ENCODE measurements around the gene MTFMT. TPM values are rescaled to one million over a fixed set of nuclear protein-coding genes. Genes with fewer than 3 reads are reported as not detected.

The MTFMT gene
- total and polyA plus RNA-seq, 2 of the 13 experiments (the other 11 are each of a cell fraction or from before 2014, with no cell fraction given) = 9.9 to 23.2 TPM

GRCh38 chr15:64989416-64990167 lies 39.8 kb downstream of the MTFMT start, which contains the start of gene SPG21 (continued):
- TF ChIP-seq XRCC5 (optimal IDR thresholded peaks at IDR 0.05; ENCODE audit: low read length) (peak; percentile 55), MTA3 (CRISPR knock-in tag; IDR thresholded peaks at IDR 0.05) (no peak), CEBPB (IDR thresholded peaks at IDR 0.05; ENCODE audit: borderline replicate concordance, low read depth, low read length) (no peak), FOSL2 (CRISPR knock-in tag; IDR thresholded peaks at IDR 0.05) (no peak), SOX5 (CRISPR knock-in tag; IDR thresholded peaks at IDR 0.05; ENCODE audit: borderline replicate concordance) (no peak), ZNF496 (CRISPR knock-in tag; IDR thresholded peaks at IDR 0.05; ENCODE audit: insufficient replicate concordance) (no peak), ZNF615 (CRISPR knock-in tag; IDR thresholded peaks at IDR 0.05; ENCODE audit: borderline replicate concordance) (no peak), ZNF138 (CRISPR knock-in tag; IDR thresholded peaks at IDR 0.05; ENCODE audit: low read depth) (no peak), SRSF9 (IDR thresholded peaks at IDR 0.05; ENCODE audit: borderline replicate concordance, insufficient read depth, low read depth, low read length, poor library complexity, severe bottlenecking) (no peak), NCOA5 (CRISPR knock-in tag; IDR thresholded peaks at IDR 0.05) (no peak), MLLT10 (CRISPR knock-in tag; IDR thresholded peaks at IDR 0.05) (no peak), ZNF749 (CRISPR knock-in tag; IDR thresholded peaks at IDR 0.05; ENCODE audit: borderline replicate concordance) (peak; percentile 75), SRF (IDR thresholded peaks at IDR 0.05; ENCODE audit: low read depth, low read length) (no peak), ZBTB42 (CRISPR knock-in tag; IDR thresholded peaks at IDR 0.05) (0 out of 2 replicates have a peak, but pooled peaks have one; percentile 42), ZNF510 (CRISPR knock-in tag; IDR thresholded peaks at IDR 0.05; ENCODE audit: low read depth) (no peak), RFXAP (CRISPR knock-in tag; IDR thresholded peaks at IDR 0.05; ENCODE audit: borderline replicate concordance) (peak; percentile 69; the same call in 1 of the 2 replicates), ZNF672 (CRISPR knock-in tag; IDR thresholded peaks at IDR 0.05) (no peak), ZNF3 (CRISPR knock-in tag; IDR thresholded peaks at IDR 0.05) (no peak), IKZF4 (CRISPR knock-in tag; IDR thresholded peaks at IDR 0.05; ENCODE audit: borderline replicate concordance, low read depth, not compliant biosample characterization) (no peak), TBL1XR1 (IDR thresholded peaks at IDR 0.05; ENCODE audit: borderline replicate concordance, low read length, partially characterized antibody) (no peak), ZNF552 (CRISPR knock-in tag; IDR thresholded peaks at IDR 0.05; ENCODE audit: borderline replicate concordance) (no peak), MAF1 (CRISPR knock-in tag; IDR thresholded peaks at IDR 0.05; ENCODE audit: borderline replicate concordance) (0 out of 2 replicates have a peak, but pooled peaks have one; percentile 38)
- TF ChIP-seq, protein P1, sequence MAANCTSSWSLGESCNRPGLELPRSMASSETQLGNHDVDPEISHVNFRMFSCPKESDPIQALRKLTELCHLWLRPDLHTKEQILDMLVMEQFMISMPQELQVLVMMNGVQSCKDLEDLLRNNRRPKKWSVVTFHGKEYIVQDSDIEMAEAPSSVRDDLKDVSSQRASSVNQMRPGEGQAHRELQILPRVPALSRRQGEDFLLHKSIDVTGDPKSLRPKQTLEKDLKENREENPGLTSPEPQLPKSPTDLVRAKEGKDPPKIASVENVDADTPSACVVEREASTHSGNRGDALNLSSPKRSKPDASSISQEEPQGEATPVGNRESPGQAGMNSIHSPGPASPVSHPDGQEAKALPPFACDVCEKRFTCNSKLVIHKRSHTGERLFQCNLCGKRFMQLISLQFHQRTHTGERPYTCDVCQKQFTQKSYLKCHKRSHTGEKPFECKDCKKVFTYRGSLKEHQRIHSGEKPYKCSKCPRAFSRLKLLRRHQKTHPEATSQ (CRISPR knock-in tag; IDR thresholded peaks at IDR 0.05; ENCODE audit: borderline replicate concordance) = no peak
- TF ChIP-seq, protein P2, sequence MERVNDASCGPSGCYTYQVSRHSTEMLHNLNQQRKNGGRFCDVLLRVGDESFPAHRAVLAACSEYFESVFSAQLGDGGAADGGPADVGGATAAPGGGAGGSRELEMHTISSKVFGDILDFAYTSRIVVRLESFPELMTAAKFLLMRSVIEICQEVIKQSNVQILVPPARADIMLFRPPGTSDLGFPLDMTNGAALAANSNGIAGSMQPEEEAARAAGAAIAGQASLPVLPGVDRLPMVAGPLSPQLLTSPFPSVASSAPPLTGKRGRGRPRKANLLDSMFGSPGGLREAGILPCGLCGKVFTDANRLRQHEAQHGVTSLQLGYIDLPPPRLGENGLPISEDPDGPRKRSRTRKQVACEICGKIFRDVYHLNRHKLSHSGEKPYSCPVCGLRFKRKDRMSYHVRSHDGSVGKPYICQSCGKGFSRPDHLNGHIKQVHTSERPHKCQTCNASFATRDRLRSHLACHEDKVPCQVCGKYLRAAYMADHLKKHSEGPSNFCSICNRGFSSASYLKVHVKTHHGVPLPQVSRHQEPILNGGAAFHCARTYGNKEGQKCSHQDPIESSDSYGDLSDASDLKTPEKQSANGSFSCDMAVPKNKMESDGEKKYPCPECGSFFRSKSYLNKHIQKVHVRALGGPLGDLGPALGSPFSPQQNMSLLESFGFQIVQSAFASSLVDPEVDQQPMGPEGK (CRISPR knock-in tag; IDR thresholded peaks at IDR 0.05) = peak; percentile 83
- TF ChIP-seq, protein P3, sequence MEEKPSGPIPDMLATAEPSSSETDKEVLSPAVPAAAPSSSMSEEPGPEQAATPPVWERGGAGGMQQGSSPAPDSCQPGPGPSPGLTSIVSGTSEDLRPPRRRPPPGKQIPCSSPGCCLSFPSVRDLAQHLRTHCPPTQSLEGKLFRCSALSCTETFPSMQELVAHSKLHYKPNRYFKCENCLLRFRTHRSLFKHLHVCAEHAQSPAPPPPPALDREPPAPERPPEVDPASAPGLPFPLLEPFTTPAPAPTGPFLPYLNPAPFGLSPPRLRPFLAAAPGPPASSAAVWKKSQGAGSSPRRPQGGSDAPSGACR (CRISPR knock-in tag; IDR thresholded peaks at IDR 0.05) = no peak
- TF ChIP-seq, protein P4, sequence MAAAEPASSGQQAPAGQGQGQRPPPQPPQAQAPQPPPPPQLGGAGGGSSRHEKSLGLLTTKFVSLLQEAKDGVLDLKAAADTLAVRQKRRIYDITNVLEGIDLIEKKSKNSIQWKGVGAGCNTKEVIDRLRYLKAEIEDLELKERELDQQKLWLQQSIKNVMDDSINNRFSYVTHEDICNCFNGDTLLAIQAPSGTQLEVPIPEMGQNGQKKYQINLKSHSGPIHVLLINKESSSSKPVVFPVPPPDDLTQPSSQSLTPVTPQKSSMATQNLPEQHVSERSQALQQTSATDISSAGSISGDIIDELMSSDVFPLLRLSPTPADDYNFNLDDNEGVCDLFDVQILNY (CRISPR knock-in tag; conservative IDR thresholded peaks at IDR 0.05) = no peak
